Heart left ventricle (tissue), 16 donors: ENCODE data around the gene WIPF3. TPM values are rescaled to one million over a fixed set of nuclear protein-coding genes. Genes with fewer than 3 reads are reported as not detected.

Experiments used
- ATAC-seq, 4 donors: fragments of 200-7000 bp; cut with Tn5 transposase; one replicate each; pipeline ENCODE4 v1.9.1; 2020 to 2022; ENCODE audit warnings: moderate library complexity in 4 of 4, mild to moderate bottlenecking in 3 of 4, moderate number of reproducible peaks in 1 of 4
- DNase-seq, 5 donors: peaks; one replicate each; pipeline ENCODE4 v3.0.0-alpha.2; 2020
- H3K27ac ChIP-seq, 12 donors: fragments of 200-600 bp; sonication (generic) in 4 of 12; one replicate each; pipeline versions ENCODE4 v1.5.0 to v1.8.0; 2016 to 2022; ENCODE audit warnings: mild to moderate bottlenecking in 2 of 12
- H3K27me3 ChIP-seq, 9 donors: fragments of 200-600 bp; sonication (generic) in 2 of 9; one replicate each; pipeline versions ENCODE4 v1.5.1 to v1.8.0; 2016 to 2022; ENCODE audit warnings: mild to moderate bottlenecking in 3 of 9
- H3K36me3 ChIP-seq, 9 donors: fragments of 200-600 bp; sonication (generic) in 2 of 9; one replicate each; pipeline versions ENCODE4 v1.5.0 to v1.8.0; 2018 to 2022; ENCODE audit warnings: mild to moderate bottlenecking in 2 of 9
- H3K4me1 ChIP-seq, 12 donors: fragments of 200-600 bp; sonication (generic) in 4 of 12; one replicate each; pipeline versions ENCODE4 v1.5.0 to v1.8.0; 2016 to 2022; ENCODE audit warnings: mild to moderate bottlenecking in 3 of 12
- H3K4me3 ChIP-seq, 12 donors: fragments of 200-600 bp; sonication (generic) in 4 of 12; one replicate each; pipeline versions ENCODE4 v1.5.0 to v1.8.0; 2017 to 2022; ENCODE audit warnings: mild to moderate bottlenecking in 9 of 12, moderate library complexity in 4 of 12
- H3K9me3 ChIP-seq, 12 donors: fragments of 200-600 bp; sonication (generic) in 4 of 12; one replicate each; pipeline versions ENCODE4 v1.5.0 to v1.8.0; 2016 to 2022; ENCODE audit warnings: mild to moderate bottlenecking in 1 of 12
- CTCF ChIP-seq, 12 donors: fragments of 200-600 bp; sonication (generic) in 4 of 12; IDR thresholded peaks; one replicate each; pipeline versions ENCODE4 v1.5.0 to v1.8.0; 2018 to 2022; ENCODE audit warnings: antibody characterized with exemption in 12 of 12, mild to moderate bottlenecking in 5 of 12
- POLR2A ChIP-seq, 2 donors: fragments of 450-650 bp; IDR thresholded peaks; one replicate each; pipeline ENCODE4 v1.6.1; 2017; ENCODE audit warnings: antibody characterized with exemption in 2 of 2, mild to moderate bottlenecking in 2 of 2, moderate library complexity in 2 of 2
- WGBS, 4 donors: extraction: QIAGEN DNeasy Blood & Tissue Kit in 2 of 4; methylation state at CpG; one replicate each; pipeline versions ENCODE4 v1.1.5 to v1.1.7; 2013 to 2018; 5-methylcytosine and 5-hydroxymethylcytosine counted together
- intact Hi-C, 10 donors: fragments of 100-400 bp; cut with DNase I; formaldehyde crosslinking; loops; one replicate each; pipeline versions ENCODE4 v1.11.1 to v1.14.2; 2022
- polyA plus RNA-seq, 2 donors: library from polyadenylated mRNA; stranded (reverse); fragments of 200-250 nt; gene quantifications; one replicate each; pipeline ENCODE4 v1.2.3, GENCODE V29; 2013
- total RNA-seq, 9 donors: library from RNA; depleted of rRNA in 2 of 9; stranded (reverse); fragments of >200 nt in 2 of 9; fragmentation: NEBNext Ultra II Directional in 3 of 9; extraction: Animal tissue kit (Norgen Biotek cat#: 25700) in 3 of 9; gene quantifications; one replicate each; pipeline versions ENCODE4 v1.1.0 to v1.2.4, GENCODE V29; 2016 to 2023
- donor health status: ischemic (EF 13 %, LVEDD 7.1; RV severe dilation, severe dysfunction).
- donor health status: healthy with polysubstance abuse.
- donor health status: DM: no; HTN: yes; CAD: no.
- donor health status: DM: no; HTN: no; CAD: no.
- donor health status: ischemic (EF 25% LVEDD 6.9; RV normal size, moderate dysfunction).
- donor health status: ischemic (EF 25% LVEDD 5.7; RV mildly dilated, moderate dysfunction).
- donor health status: healthy.
- donor health status: DM: yes; HTN: yes; CAD: no.
- donor health status: ischemic (EF 35%, LVEDD 5.7; RV mildly dilated, moderate dysfunction).
- donor health status: nonischemic (EF 11% LVEDD 7.7; RV severe dilation, severe dysfunction).
- donor health status: DM: yes; HTN: yes; CAD: no.
- donor health status: PGD.
- donor health status: ischemic (EF 29% LVEDD 5.4; RV normal size, mild dysfunction).
- donor health status: nonischemic (EF 23%, LVEDD 6.1; RV moderate dilation, normal function).

The WIPF3 gene
- total and polyA plus RNA-seq, 11 donors = 1.2 to 16.5 (median 6.8) TPM

GRCh38 chr7:29915481-29916215 lies 109.3 kb downstream of the WIPF3 start:
- Histone ChIP-seq H3K4me3 (no peak overlapping the region), H3K9me3 (no peaks in the 10 kb centered on the region), H3K36me3 (peaks cover 0 to 6% (median 0%) of the 10 kb centered on the region in 9 donors), H3K27ac (no peak overlapping the region), H3K27me3 (no peaks in the 10 kb centered on the region), H3K4me1 (peaks cover 0 to 11% (median 0%) of the 10 kb centered on the region in 12 donors)
- DNase-seq (no peak), ATAC-seq (peak in 2 of 4 donors; percentile 24 to 49)
- intact Hi-C loops = no loop called here
- WGBS, 4 donors = 43 to 53% (median 48%) methylated on average over 7 of the region's 7 CpGs
- no peak for TF ChIP-seq POLR2A (IDR thresholded peaks at IDR 0.05)
- no peak for TF ChIP-seq CTCF (IDR thresholded peaks at IDR 0.05)

- intact Hi-C loops = no loop called here
- DNase-seq (no peak), ATAC-seq (no peak)
- WGBS, 4 donors = 71 to 85% (median 80%) methylated on average over 4 of the region's 4 CpGs
- Histone ChIP-seq H3K27me3 (no peaks in the 10 kb centered on the region), H3K9me3 (no peaks in the 10 kb centered on the region), H3K27ac (no peak overlapping the region), H3K4me1 (peaks cover 0 to 13% (median 0%) of the 10 kb centered on the region in 12 donors), H3K36me3 (peaks cover 0 to 19% (median 4%) of the 10 kb centered on the region in 9 donors), H3K4me3 (no peak overlapping the region)
- TF ChIP-seq CTCF (IDR thresholded peaks at IDR 0.05) (no peak), POLR2A (IDR thresholded peaks at IDR 0.05) (no peak)
Measured at GRCh38 chr7:29917641-29918040, 111.3 kb downstream of the WIPF3 start.

GRCh38 chr7:29918850-29919249 lies 112.5 kb downstream of the WIPF3 start:
- peaks cover 0 to 29% (median 7%) of the 10 kb centered on the region in 9 donors for H3K36me3 ChIP-seq
- 91 to 93% (median 91%) methylated on average over 4 of the region's 4 CpGs for WGBS, 4 donors
- no peak overlapping the region for H3K27ac ChIP-seq
- intact Hi-C loops = no loop called here
- TF ChIP-seq CTCF (IDR thresholded peaks at IDR 0.05) (no peak), POLR2A (IDR thresholded peaks at IDR 0.05) (no peak)
- DNase-seq (no peak), ATAC-seq (no peak)
- no peaks in the 10 kb centered on the region for H3K27me3 ChIP-seq
- H3K4me1 ChIP-seq = peaks cover 0 to 13% (median 0%) of the 10 kb centered on the region in 12 donors
- no peaks in the 10 kb centered on the region for H3K9me3 ChIP-seq
- no peak overlapping the region for H3K4me3 ChIP-seq

GRCh38 chr7:29919790-29920189 lies 113.5 kb downstream of the WIPF3 start:
- H3K36me3 ChIP-seq = peaks cover 0 to 39% (median 7%) of the 10 kb centered on the region in 9 donors
- H3K4me1 ChIP-seq = peaks cover 0 to 13% (median 0%) of the 10 kb centered on the region in 12 donors
- H3K27ac ChIP-seq = no peak overlapping the region
- DNase-seq (no peak), ATAC-seq (no peak)
- H3K9me3 ChIP-seq = no peaks in the 10 kb centered on the region
- H3K27me3 ChIP-seq = no peaks in the 10 kb centered on the region
- H3K4me3 ChIP-seq = no peak overlapping the region
- TF ChIP-seq POLR2A (IDR thresholded peaks at IDR 0.05) (no peak), CTCF (IDR thresholded peaks at IDR 0.05) (no peak)
- intact Hi-C loops = loop anchor here (2.0 to 10.0 kb wide), 8 partner anchors 47 to 283 kb away; partner anchors contain the start of gene WIPF3 (in 1 of the 10)
- WGBS, 4 donors = 91 to 94% (median 93%) methylated on average over 5 of the region's 5 CpGs
